GM21367 (cell line): Measurements from ENCODE around the gene PRICKLE1.

ENCODE experiments used
- ATAC-seq: cut with Tn5 transposase; IDR thresholded peaks from one replicate; pipeline ENCODE4 v1.9.1; 2021; ENCODE audit not compliant: unreplicated experiment

PRICKLE1 gene

DNA sequence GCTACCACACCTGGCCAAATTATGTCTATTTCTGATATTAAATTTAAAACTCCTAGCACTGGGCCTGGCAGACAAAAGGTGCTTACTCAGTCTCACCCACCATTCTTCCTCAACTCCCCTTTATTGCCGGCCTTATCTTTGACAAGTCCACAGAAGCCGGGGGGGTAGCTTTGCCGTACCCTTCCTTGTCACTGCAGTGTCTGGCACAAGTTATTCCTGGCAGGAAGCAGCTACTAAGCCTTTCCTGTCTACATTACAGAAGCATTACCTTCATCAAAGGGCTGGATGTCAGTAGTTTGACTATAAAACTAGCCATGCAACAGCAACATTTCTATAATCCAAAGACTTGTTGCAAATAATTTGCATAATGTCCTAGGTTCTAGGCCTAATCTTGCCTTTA is 127.1 kb downstream of the PRICKLE1 start:
- no peak for ATAC-seq

DNA sequence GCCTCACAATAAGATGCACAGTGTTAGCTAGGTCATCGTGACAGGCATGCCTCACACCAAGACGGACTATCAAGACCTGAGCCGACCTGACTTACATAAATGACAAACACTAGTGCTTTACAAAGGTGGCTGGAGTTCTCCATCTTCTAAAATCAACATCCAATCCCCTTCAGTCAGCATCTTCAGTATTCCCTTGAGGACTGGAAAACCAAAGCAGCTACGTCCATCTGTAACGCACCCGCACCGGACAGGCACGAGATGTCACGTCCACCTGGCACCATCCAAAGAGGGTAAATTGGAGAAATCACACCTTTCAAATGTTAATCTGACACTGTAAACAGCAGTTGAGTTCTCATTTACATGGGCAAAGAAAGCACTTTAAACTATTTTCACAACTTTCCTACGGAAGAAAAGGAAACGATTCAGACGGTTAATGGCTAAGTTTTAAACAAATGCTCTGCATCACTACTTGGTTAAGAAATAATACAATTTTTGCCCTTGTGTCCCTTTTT is 130.2 kb downstream of the PRICKLE1 start:
- no peak for ATAC-seq

DNA sequence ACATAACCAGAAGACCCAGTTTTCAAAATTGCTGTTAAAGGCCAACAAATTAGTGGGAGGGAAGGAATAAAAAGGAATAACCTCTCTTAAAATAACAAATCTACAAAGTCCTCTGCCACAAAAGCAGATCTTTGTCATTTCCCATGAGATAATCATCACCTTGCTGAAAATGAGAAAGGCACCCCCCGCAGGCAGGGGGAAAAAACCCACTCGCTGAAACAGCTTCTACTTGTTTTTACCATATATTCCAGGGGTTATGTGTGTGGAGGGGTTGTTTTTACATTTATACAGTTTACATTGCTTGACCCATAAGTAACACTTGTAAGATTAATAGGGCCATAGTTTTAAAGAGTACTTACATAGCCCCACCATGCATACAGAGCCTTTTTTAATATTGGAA is 131.0 kb downstream of the PRICKLE1 start:
- no peak for ATAC-seq

DNA sequence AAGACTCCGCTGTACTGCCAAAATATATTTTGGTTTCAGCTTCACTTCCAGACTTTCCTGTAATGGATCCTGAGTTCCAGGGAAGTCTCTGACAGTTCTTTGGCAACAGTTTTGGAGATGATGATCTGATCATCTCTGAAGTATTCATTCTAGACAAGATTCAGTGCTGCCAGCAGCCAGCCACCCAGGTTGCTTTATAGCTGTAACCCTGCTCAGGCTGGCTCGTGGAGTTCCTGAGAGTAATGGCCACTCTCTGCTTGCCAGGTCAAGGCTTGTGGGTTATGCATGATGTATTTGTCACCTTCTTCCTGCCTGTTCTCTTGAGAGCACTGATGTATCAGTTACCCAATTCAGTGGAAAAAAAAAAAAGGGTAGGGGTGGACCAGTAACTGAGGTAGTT is 139.3 kb downstream of the PRICKLE1 start:
- ATAC-seq, result peak; percentile 72

DNA sequence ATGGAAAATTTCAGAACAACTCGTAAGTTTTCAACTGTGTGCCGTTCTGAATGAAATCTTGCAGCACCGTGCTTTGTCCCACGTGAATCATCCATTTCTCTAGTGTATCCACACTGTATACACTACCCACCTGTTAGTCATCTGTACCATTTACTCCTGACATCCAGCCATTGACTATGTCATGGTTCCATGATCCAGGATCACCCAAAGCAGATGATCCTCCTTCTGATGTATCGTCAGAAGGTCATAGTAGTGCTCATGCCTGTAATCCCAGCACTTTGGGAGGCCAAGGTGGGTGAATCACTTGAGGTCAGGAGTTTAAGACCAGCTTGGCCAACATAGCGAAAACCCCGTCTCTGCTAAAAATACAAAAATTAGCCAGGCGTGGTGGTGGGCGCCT is 140.7 kb downstream of the PRICKLE1 start:
- no peak for ATAC-seq

DNA sequence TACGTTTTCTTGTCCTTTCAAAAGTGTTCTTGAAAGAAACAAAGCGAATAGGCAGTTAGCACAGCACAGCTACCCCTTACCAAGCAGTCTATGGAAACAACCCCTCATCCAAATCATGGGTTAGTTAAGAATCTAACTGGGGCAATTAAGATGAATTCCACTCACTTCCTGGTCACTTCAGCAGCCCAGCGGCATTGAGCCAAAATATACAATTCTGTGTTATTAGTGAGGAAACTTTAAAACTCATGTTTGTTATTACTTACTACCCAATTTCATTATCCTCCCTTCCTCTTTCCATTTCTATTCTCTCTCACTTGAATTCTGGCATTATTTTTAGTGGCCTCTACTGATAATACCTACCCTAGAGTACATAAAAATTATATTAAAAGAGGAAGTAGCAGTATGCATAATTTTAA is 142.2 kb downstream of the PRICKLE1 start:
- no peak for ATAC-seq

DNA sequence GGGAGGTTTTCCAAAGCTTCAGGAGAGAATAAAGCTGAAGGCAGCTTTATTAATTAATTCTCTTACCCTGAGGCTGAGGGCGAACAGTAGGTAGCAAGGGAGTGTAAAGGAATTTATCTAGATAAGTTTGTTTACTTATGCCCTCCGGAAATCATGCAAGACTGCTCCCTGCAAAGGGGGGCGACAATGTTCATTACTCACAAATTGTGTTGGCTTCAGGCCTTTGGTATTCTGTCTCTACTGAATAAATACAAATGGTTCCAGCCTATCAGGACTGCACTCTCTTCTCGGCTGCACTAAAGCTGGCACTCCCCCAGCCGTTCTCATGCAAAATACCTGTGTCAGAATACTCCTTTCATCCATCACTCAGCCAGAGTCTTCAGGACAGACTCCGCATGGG is 142.8 kb downstream of the PRICKLE1 start:
- no peak for ATAC-seq

DNA sequence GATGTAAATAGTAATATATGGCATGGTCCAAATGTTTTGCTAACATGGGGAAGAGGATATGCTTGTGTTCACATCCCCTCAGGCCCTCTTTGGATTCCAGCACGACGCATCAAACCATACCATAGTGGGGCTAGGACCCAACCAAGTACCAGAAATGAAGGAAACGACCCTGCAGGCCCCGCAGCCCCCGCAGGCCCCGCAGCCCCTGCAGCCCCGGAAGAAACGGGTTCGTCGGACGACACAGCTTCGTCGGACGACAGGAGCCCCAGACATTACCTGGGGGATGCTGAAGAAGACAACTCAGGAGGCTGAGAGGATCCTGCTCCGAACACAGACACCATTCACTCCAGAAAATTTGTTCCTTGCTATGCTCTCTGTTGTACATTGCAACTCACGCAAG is 143.7 kb downstream of the PRICKLE1 start:
- no peak for ATAC-seq

DNA sequence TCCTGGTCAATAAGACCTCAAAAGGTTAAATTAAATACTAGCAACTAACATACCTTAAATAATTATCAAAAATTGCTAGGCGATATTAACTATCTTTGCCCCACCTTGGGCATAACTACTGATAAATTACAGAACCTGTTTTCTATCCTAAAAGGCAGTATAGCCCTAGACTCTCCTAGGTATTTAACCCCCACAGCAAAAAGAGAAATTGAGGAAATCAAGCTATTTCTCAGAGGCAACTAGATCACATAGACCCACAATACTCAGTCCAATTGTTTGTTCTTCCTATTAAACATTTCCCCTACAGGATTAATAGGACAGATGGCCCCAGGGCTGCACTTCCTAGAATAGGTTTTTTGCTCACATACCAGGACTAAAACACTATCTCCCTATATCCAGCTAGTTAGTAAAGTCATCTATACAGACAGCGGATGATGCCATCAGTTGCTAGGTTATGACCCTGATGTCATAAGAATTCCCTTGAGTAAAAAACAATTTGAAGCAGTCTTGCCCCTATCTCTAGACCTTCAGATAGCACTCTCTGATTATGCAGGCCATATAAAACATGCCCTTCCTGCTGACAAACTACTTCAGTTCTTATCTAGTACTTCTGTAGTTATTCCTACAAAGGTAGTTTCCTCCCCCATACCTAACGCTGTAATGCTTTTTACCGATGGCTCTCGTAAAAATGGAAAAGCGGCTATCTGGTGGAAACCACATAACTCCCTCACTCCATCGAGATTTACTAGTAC is 145.2 kb downstream of the PRICKLE1 start:
- no peak for ATAC-seq

DNA sequence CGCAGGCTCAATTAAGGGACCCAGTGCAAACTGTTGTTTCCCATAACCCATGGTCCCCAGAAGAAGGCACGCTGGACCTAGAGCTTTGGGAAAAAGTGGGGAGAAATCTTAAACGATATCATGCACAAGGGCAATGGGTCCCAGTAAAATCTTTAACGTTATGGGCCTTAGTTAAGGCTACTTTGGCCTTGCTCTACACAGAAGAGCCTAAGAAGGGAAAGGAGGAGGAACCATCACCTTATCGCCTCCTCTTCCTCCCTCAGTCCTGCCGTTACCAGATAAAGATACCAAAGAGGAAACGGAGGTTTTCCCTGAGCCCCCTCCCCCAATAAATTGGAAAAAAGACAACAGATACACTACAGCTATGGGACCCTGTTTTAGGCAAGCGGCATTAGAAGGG is 146.7 kb downstream of the PRICKLE1 start:
- no peak for ATAC-seq

DNA sequence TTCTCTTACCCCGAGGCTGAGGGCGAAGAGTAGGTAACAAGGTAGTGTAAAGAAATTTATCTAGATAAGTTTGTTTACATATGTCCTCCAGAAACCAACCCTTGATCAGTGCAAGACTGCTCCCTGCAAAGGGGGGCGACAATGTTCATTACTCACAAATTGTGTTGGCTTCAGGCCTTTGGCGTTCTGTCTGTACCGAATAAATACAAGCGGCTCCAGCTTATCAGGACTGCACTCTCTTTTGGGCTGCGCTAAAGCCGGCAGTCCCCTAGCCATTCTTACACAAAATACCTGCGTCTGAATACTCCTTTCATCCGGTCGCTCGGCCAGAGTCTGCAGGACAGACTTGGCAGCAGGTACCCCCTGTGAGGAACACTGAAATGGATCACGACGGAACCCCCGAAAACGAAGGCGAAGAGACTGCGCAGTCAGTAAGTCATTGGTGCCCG is 147.2 kb downstream of the PRICKLE1 start:
- no peak for ATAC-seq

DNA sequence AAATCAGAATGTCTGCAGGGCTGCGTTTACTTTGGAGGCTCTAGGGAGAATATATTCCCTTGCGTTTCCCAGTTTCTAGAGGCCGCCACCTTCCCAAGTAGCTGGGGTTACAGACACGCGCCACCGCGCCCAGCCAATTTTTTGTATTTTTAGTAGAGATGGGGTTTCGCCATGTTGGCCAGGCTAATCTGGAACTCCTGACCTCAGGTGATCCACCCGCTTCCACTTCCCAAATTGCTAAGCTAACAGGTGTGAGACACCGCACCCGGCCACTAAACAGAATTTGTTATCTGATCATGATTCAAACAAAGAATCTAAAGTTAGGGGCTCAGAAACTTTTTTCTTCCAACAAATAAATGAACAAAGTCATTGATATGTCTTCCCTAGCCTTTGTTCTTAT is 148.9 kb downstream of the PRICKLE1 start:
- ATAC-seq, result no peak

DNA sequence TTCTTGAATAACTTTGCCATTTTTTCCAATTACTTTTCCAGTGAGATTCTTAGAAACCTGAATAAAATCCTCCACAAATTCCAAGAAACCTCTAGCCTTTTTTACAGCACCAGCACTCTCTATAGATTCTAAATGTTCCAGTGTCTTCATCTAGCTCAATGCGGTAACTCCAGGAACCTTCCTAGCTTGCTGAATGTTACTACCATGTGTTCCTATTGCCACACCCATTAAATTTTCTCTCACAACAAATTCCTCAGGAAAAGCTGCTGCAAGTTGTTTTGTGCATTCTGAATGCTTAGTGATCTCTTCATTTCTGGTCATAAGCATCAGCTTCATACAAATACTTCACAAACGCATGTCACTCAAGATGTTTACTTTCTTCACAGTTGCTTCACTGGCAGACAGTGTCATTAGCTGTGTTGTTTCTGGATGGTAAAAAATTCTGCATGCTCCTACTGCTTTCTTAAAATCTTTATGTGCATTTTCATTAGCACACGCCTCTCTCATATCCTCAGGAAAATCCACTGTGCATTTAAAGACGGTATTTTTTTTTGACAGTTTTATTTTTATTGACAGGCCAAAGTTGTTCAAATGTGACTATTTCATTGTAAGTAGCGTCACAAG is 156.9 kb downstream of the PRICKLE1 start:
- no peak for ATAC-seq

DNA sequence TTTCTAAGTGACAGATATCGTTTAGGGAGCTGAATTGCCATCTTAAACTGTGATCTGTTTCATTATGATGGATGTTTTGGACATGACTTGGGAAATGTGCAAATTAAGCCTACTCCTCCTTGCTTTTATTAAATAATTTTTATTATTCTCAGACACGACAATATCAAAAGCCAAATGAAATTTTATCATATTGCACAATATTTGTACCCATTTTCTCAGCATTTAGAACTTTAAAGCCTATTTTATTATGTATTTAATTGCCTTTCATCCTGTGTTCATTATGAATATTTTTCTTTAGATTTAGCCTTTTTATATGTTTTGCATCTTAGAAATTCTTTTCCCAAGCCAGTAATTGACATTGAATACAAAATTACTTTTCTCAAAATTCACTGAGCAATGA is 160.7 kb downstream of the PRICKLE1 start:
- no peak for ATAC-seq

DNA sequence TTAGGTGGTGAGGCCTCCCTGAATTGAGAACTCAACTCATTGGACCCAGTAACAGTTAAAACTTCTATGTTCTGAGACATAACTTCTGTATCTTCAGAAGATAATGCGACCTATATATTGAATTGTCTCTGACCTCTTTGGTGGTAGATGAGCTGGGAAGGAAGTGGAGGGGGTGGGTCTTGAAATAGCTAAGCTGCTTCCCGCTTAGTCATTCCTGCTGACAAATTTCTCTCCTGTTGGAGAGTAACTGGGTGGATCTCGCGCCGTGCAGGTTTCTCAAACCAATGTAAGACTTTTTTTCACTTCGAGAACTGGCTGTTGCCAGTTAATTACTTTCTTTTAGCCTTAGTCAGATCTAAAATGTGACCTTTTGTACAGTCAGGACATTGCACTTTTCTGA is 162.8 kb downstream of the PRICKLE1 start:
- no peak for ATAC-seq

DNA sequence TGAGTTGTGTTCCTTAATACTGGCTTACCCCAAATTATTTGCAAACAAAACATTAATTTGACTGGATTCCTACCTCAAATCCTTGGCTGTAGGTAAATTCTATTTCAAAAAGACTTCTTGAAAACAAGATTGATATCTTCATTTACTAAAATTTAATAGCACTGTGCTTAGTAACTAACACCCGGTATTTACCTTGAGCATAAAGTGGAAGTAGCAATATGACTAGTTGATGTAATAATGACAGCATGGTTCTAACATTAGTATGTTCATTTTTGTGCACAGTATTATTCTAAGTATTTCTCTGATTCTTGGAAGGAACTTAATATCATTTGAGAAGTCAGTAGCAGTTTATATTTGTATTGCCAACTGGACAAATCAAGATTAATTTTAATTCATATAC is 166.8 kb downstream of the PRICKLE1 start:
- ATAC-seq, result no peak

DNA sequence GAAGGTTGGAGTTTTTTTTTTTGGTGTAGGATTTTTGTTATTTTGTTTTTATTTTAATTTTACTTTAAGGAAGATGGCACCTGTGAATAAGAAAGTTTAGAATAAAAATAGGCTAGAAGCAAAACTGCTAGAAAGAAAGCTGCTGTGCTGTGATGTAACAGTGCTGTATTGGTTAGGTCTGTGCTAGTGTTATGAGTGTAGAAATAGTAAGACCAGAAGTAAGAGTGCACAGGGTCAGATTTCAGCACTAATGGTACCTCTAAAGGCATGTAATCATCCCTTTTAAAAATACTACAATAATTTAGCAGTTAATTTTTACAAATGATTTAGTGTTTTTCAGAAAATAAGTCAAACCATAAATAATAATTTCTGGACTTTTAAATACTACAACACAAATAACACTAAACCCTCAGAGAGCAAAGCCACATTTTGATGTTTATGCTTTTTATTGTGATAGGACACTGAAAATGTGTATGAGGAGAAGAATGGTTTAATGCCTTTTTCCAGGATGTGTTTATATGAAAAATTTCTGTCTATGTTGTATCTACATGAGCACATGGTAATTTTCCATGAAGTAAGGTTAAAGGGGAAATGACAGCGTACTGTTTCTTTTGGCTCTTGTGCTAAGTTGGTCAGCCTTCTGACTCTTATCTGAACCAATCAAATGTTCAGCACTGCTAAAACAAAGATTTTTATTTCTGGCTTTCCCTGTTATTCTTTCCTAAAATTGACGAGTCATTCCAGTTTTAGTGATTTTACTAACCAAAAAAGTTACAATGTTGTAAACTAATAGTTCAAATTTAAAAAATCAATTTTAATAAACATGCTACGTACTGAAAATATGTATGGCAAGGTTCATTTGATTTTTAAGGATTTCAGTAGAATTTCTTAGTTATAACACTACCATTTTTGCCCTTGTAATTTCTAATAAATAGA is 167.4 kb downstream of the PRICKLE1 start:
- ATAC-seq, result peak; percentile 94

DNA sequence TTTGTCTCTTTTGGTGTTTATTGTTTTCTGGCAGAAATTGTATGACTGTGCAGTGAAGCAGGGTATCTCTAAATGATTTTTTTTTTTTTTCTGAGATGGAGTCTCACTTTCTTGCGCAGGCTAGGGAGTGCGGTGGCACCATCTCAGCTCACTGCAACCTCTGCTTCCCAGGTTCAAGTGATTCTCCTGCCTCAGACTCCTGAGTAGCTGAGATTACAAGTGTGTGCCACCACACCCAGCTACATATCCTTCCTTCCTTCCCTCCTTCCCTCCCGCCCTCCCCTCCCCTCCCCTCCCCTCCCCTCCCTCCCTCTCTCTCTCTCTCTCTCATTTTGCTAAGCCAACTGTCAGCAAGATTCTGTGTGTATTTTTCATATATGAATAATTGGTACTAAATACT is 169.2 kb downstream of the PRICKLE1 start:
- ATAC-seq, result no peak

DNA sequence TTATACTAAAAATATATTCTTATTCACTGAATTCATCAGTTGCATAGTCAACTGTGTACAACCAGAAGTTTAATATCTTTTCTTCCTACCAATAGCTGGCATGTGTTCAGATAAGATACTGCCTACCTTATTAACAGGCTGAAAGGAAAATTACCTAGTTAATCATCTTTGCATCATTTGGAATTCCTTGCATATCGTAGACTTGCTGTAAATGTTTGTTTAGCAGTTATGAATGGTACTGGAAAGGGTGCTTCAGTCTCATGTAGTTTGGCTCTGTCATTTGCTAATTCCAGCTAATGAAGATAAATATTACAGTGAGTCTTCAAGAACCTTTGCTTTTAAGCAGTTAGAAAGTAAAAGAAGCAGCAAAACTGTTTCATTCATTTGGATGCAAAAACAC is 179.2 kb downstream of the PRICKLE1 start:
- ATAC-seq, result no peak

DNA sequence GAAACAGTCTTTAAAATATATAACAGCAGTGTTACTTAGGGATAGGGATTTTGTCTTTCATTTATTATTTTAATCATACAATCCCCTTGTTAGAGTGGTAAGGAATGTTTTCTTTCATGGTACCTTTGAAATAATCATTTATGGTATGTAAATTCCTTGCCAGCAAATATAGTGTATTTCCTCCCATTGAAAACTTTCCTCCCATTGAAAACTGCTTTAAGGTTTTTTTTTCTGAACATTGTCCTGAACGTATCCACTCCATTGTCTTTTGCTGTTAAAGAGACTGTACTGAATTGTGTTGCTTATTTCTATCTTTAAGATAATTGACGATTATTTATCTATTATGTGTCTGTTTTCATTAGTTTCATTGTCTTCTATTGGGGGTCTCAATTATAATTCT is 180.1 kb downstream of the PRICKLE1 start:
- ATAC-seq, result no peak

DNA sequence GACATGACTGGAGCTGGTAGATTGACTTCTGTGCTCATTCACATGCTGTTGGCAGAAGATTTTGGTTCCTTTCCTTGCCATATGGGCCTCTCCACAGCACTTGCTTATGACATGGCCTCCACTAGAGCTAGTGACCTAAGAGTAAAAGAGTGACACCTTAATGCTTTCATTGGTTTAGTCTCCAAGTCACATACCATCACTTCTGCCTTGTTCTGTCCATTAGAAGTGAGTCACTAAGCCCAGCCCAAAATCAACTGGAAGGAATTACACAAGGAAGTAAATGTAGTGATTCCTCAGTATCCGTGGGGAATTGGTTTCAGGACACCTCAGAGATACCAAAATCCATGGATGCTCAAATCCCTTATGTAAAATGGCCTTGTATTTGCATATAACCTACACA is 182.2 kb downstream of the PRICKLE1 start:
- ATAC-seq, result no peak
